Right hindlimb (tissue), 1 donor: ENCODE results near the gene VIT.

Experiments used
- DNase-seq: peaks from one replicate; pipeline ENCODE4 v3.0.0-alpha.2; 2018

Gene VIT

GRCh38 chr2:36771671-36772070, 75.2 kb downstream of the VIT start:
- no peak for DNase-seq

DNA sequence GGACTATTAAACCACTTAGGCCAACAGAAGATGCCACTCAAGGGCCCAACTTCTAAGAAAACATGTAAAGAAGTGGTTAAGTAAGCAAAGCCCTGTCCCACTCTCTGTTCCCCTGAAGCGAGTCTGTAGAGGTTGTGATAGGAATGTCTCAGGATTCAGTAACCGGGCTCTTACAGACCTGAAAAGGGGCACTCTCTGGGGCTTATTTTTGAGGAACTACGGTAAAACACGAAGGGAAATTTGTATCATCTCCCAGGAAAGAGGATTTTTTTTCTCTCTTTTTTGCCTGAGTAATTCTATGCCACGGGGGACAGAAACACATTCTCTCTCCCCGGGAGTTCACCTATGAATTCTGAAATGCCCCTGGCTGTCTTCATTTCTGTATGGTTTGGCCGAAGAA, 77.4 kb downstream of the VIT start:
- no peak for DNase-seq

DNA sequence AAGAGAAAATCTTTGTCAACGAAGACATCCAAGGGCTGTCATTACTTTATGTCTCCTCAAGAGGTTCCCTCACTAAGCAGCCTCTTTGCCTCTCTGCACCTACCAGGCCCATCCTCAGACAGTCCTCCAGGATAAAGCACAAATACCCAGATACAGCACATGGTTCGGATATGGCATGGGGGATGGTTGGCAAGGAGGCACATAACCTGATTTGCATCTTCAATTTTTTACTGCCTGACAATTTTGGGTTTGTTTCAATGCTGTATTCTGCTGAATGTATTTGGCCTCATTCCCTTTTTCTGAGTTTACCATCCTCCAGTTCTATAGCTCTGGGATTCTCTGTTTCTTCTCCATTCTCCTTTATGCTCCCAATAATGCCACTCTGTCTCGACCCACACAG, 78.8 kb downstream of the VIT start:
- no peak for DNase-seq

DNA sequence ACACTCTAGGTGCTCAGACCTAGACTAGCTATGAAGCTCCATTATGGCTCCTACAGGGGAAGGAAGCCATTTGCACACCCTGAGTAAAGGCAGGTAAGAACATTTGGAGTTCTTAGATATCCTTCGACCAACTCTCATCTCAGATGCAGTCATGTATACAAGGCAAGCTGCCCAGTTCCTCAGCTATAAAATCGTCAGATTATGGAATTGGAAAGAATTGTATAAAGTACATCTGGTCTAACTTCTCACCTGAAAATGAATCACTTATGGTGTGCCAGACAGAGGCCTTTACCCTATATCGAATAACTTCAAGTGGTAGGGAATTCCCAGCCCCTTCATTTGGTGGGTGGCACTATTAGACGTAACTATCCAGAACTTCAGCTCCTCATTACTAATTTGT, 79.3 kb downstream of the VIT start:
- DNase-seq = no peak

DNA sequence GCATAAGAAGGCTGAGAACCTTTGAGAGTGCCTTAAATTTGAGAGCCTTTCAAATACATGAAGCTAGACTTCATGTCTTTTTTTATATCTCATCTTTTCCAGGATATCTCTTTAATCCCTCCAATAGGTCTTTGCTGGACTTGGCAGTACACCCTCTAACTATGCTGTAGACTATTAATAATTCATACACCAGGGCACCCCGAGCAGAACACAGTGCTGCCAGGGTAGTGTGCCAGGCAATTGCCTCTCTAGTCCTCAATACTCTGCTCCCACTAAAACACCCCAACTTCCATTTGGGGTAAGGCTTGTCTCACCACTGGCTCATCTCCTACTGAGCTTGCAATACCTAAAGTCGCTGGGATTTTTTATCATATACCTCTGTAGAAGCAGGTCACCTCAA, 80.8 kb downstream of the VIT start:
- no peak for DNase-seq

- no peak for DNase-seq
These were observed 81.3 kb downstream of the VIT start for GRCh38 chr2:36777788-36778187.

GRCh38 chr2:36779462-36779861, 83.0 kb downstream of the VIT start:
- no peak for DNase-seq

GRCh38 chr2:36780231-36780839, 83.8 kb downstream of the VIT start:
- no peak for DNase-seq

DNA sequence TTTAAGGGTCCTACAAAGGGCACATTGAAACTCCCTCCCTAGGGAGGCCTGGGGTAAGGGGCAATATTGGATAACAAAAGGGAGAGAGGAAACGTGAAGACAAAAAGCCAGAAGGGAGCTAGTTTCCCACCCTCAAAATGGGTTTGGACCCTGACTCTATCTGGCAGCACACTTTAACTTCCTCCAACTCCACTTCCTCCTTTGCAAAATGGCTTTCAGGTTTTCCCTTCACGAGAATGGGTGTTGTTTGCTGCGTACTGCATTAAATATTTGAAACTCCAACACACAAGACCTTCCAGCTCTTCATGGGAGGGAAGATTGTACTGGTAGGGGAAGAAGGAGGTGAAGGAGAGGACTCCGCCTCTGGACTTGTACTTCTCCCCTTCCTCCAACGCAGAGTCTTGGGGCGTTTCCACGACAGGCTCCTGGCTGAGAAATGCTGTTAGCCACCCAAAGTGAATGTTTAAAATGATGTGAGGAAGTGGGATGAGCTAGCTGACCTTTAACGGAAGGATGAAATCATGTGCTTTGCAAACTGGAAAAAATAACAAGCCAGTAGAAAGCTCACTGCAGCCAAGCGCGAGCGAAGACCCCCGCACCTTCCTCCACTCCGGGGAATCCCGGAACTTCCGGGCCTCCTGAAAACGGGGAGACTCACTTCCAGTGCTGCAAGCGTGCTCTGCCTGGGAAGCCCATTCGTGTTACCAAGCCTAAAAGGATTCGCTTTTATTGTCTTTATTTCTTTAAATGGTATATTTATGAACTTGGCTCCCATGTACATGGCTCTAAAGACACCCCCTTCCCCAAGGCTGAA, 85.6 kb downstream of the VIT start:
- DNase-seq = peak; percentile 48

DNA sequence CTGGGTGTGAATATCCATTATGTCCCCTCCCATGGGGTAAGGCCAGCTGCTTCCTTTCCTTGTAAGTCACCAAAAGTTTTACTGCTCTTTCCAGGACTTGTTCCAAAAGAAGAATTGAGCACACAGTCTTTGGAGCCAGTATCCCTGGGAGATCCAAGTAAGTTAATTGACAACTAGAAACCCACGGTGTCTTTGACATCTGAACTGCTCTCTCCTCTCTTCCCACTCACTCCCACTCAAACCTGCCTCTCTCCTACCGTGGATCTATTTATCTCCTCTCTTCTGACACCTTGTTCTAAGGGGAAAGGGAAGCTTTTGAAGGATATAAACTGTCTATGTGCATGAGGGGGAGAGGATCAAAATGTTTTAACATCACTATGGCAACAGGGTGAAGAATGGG, 86.7 kb downstream of the VIT start:
- DNase-seq = peak; percentile 43

DNA sequence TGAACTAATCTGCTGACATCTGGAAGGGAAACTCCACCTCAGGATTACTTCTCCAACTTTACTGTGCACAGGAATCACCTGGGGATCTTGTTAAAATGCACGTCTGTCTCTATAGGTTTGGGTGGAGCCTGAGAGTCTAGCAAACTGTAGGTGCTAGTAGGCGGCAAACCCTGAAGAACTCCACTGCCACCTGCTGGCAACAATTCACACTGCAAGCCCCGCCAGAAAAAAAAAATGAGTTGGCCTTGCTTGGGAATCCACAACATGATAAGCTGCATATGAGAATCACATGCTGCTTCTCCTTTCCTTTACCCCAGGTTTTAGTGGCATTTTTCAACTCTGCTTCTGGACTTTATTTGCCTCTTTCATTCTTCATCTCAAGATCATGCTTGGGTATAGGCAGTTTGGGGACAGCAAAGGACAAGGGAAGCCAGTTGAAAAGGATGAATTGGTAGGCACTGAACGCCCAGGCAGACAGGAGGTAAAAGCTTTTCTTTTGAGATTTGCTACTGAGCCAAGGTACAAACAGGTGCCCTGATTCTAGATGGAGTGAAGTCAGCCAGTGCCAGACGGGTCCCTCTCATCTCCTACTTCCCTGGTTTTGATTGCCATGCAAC, 88.8 kb downstream of the VIT start:
- DNase-seq = peak; percentile 74

DNA sequence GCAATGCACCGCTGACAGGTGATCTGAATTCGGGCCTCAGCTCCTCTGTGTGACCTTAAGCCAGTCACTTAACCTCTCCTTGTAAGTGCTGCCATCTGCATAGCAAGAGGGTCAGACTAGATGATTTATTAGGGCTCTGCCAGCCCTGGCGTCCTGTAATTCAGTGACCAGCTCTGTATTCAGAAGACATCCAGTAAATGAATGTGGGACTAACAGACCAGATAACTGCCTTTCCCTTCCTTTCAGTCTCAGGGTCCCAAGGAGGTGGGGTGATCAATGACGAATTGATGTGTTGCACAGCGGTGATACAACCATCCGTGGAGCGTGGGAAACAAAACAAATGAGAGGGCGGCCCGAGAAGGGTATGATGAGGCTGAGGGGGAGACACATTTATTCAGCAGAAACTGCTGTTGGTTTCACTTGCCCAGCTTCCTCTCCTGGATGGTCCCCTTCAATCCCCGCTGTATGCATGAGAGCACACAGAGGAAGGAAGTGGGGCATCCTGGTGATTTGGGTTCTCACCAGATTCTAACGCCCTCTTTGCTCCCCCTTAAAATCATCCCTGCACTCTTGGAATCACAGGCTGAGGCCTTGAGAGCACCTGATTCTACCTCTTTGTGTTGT, 92.8 kb downstream of the VIT start:
- DNase-seq = no peak

DNA sequence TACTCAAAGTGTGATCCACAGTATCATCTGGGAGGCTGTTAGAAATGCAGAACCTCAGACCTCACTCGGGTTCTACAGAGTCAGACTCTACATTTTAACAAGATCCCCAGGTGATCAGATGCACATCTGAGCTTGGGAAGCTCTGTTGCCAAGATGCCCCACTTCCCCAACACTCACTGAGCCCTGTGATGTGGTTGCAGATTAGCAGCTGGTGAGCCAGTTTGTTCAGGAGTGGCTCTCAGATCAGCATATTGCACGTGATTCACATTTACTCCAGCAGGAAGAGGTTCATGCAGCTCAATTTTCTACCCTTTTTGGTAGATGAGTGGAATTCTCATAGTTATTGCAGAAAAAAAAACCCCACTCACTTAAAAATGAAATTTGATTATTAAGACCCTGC, 96.4 kb downstream of the VIT start:
- DNase-seq = no peak

GRCh38 chr2:36797324-36798070, 101.0 kb downstream of the VIT start:
- DNase-seq = no peak

DNA sequence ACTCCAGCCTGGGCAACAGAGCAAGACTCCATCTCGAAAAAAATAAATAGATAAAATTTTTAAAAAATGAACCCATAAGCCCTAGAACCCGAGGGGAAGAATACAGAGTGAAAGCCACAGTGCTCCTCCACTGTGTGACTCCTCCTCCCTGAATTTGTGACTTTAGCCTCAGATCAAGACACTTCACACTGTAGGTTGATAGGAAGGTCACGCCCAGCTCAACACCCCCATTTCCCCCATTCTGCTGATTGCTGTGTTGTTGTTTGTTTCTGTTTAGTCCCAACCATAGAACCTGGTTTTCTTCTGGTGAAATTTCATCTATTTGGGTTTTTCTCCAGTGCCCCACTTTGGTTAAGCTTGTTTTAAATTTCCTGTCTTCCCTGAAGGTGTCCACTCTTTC, 102.2 kb downstream of the VIT start:
- DNase-seq = no peak

GRCh38 chr2:36800381-36800780, 103.9 kb downstream of the VIT start:
- DNase-seq = no peak

DNA sequence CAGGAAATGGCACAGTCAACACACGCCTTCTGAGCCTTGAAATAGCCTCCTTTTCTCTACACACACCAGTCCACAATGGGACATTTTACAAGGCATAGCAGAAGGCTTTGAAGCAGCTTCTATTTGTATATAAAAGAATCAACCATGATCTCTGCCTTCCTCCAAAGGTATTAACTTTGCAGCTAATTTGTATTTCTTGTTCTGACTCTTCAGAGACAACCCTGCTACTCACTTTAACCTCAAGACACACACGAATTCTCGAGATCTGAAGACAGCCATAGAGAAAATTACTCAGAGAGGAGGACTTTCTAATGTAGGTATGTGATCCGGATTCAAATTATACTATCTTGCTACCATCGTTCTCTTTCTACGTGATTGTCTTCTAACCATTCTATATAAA, 104.6 kb downstream of the VIT start:
- no peak for DNase-seq

DNA sequence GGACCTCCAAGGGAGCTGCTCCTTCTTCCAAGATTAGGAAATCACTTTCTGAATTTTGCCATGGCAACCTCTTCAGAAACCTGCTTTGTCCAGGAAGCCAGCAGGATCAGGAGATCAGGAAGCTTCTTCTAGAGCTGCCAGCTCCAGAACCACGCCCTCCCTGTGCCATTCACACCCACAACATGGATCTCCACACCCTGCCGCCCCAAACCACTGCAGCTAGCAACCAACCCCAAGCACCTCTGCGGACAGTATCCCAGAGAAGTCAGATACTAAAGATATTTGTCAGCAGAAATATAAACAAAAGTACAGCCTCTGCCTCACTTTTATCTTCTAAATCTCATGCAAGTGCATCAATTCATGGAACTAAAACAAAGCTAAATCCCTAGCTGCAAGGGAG, 106.4 kb downstream of the VIT start:
- no peak for DNase-seq

DNA sequence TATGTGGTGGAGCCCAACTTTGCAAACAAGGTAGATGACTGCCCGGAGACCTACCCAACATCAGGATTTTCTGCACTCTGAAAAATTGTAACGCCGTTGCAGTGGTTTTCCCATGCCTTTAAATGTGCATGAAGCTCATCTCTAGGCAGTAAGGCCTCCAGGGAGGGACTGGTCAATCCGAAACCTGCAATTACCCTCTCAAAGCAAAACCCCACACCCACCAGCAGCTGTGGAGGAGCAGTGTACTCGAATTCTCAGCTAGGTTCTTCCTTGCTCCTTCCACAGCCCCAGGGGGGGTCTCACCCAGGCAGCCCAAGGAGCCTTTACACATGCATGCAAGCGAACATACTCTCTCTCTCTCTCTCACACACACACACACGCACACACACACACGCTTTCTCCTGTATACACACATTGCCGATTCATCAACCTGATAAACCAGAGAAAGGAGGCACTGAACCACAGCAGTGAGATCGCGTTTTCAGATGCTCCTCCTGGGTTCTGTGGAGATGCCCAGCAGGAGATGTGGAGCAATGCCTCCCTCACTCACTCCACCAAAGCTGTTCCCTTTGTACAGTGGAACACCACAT, 109.2 kb downstream of the VIT start:
- DNase-seq = no peak

- no peak for DNase-seq
These were observed 110.8 kb downstream of the VIT start for GRCh38 chr2:36807223-36807886.

DNA sequence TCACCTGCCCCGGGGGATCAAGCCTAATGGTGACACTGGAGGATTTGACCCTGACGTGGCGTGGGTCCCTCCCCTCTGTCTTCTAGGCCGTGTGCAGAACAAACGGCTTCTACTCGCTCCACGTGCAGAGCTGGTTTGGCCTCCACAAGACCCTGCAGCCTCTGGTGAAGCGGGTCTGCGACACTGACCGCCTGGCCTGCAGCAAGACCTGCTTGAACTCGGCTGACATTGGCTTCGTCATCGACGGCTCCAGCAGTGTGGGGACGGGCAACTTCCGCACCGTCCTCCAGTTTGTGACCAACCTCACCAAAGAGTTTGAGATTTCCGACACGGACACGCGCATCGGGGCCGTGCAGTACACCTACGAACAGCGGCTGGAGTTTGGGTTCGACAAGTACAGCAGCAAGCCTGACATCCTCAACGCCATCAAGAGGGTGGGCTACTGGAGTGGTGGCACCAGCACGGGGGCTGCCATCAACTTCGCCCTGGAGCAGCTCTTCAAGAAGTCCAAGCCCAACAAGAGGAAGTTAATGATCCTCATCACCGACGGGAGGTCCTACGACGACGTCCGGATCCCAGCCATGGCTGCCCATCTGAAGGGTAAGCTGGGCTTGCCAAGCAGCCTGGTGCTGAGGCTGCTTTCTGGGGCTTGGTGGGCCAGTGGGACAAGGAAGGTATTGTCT, 112.0 kb downstream of the VIT start:
- DNase-seq = no peak

GRCh38 chr2:36809069-36809445, 112.5 kb downstream of the VIT start:
- DNase-seq = no peak
